ENCODE data around the gene OMA1.

OMA1 gene

DNA sequence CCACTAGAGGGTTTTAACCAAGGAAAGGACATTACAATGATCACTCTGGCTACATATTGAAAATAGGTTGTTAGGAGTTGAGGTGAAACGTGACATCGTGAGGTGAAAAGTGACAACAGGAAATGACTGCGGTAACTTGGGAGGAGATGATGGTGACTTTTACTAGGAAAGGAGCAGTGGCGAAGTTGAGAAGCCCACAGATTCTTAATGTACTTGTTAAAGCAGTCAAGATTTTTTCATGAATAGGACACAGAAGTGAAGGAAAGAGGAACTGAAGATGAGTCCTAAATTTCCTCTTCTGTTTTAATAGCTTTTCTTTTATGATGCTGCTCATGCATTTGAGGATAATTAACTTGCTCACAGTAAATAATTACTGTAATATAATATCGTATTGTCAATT is 59.5 kb downstream of the OMA1 start:
- H3K36me3 ChIP-seq, result peaks cover 23% of the 10 kb centered on the region
- peaks cover 3% of the 10 kb centered on the region in 2 experiments for H3K4me1 ChIP-seq (ENCODE audit: control insufficient read depth in 1 of 2, insufficient read depth in 1 of 2, low read depth in 1 of 2, low read length in 1 of 2)
- TF ChIP-seq, protein P1, sequence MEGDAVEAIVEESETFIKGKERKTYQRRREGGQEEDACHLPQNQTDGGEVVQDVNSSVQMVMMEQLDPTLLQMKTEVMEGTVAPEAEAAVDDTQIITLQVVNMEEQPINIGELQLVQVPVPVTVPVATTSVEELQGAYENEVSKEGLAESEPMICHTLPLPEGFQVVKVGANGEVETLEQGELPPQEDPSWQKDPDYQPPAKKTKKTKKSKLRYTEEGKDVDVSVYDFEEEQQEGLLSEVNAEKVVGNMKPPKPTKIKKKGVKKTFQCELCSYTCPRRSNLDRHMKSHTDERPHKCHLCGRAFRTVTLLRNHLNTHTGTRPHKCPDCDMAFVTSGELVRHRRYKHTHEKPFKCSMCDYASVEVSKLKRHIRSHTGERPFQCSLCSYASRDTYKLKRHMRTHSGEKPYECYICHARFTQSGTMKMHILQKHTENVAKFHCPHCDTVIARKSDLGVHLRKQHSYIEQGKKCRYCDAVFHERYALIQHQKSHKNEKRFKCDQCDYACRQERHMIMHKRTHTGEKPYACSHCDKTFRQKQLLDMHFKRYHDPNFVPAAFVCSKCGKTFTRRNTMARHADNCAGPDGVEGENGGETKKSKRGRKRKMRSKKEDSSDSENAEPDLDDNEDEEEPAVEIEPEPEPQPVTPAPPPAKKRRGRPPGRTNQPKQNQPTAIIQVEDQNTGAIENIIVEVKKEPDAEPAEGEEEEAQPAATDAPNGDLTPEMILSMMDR (IDR thresholded peaks at IDR 0.05), result no peak
- H3K27me3 ChIP-seq, result no peaks in the 10 kb centered on the region
- no peak overlapping the region for H3K4me3 ChIP-seq (ENCODE audit: low read depth in 1 of 2, low read length in 1 of 2)
- H3K9me3 ChIP-seq, result no peaks in the 10 kb centered on the region
- H3K27ac ChIP-seq, result no peak overlapping the region

GRCh38 chr1:58481962-58482361 is 64.6 kb downstream of the OMA1 start:
- Histone ChIP-seq H3K9me3 (no peaks in the 10 kb centered on the region), H3K27ac (no peak overlapping the region), H3K27me3 (no peaks in the 10 kb centered on the region), H3K36me3 (peaks cover 24% of the 10 kb centered on the region), H3K4me1 (ENCODE audit: control insufficient read depth in 1 of 2, insufficient read depth in 1 of 2, low read depth in 1 of 2, low read length in 1 of 2) (peaks cover 3% of the 10 kb centered on the region in 2 experiments), H3K4me3 (ENCODE audit: low read depth in 1 of 2, low read length in 1 of 2) (no peak overlapping the region)
- TF ChIP-seq, protein P1 (IDR thresholded peaks at IDR 0.05), result no peak

- Histone ChIP-seq H3K9me3 (no peaks in the 10 kb centered on the region), H3K36me3 (peaks cover 24% of the 10 kb centered on the region), H3K4me1 (ENCODE audit: control insufficient read depth in 1 of 2, insufficient read depth in 1 of 2, low read depth in 1 of 2, low read length in 1 of 2) (peaks cover 3% of the 10 kb centered on the region in 2 experiments), H3K27ac (no peak overlapping the region), H3K27me3 (no peaks in the 10 kb centered on the region), H3K4me3 (ENCODE audit: low read depth in 1 of 2, low read length in 1 of 2) (no peak overlapping the region)
- TF ChIP-seq, protein P1 (IDR thresholded peaks at IDR 0.05), result no peak
These were observed 66.3 kb downstream of the OMA1 start for GRCh38 chr1:58480191-58480590.

- no peak overlapping the region for H3K27ac ChIP-seq
- no peak overlapping the region for H3K4me3 ChIP-seq (ENCODE audit: low read depth in 1 of 2, low read length in 1 of 2)
- TF ChIP-seq, protein P1 (IDR thresholded peaks at IDR 0.05), result no peak
- H3K4me1 ChIP-seq (ENCODE audit: control insufficient read depth in 1 of 2, insufficient read depth in 1 of 2, low read depth in 1 of 2, low read length in 1 of 2), result no peaks in the 10 kb centered on the region
- H3K9me3 ChIP-seq, result no peaks in the 10 kb centered on the region
- H3K27me3 ChIP-seq, result no peaks in the 10 kb centered on the region
- H3K36me3 ChIP-seq, result peaks cover 10% of the 10 kb centered on the region
These were observed 69.1 kb downstream of the OMA1 start for GRCh38 chr1:58477390-58477789.

DNA sequence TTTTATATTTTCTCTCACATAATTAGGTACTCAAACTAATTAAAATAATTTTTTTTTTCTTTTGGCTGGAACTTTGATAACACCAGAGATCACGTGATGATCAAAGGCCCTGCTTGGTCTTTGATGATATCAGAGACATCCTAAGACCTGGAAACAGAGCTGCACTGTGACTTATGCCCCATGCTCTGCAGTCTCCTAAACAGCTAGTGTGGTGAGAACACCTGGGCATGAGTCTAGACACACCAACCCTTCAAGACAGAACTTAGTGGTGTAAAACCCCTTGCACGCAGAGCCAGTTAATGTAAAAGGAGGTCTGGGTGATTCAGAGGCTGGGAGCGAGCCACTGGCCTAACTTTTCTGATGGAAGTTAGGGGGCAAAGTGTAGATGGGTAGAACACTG is 70.3 kb downstream of the OMA1 start:
- TF ChIP-seq, protein P1 (IDR thresholded peaks at IDR 0.05), result no peak
- Histone ChIP-seq H3K36me3 (peaks cover 10% of the 10 kb centered on the region), H3K27me3 (no peaks in the 10 kb centered on the region), H3K4me1 (ENCODE audit: control insufficient read depth in 1 of 2, insufficient read depth in 1 of 2, low read depth in 1 of 2, low read length in 1 of 2) (no peaks in the 10 kb centered on the region), H3K4me3 (ENCODE audit: low read depth in 1 of 2, low read length in 1 of 2) (no peak overlapping the region), H3K27ac (no peak overlapping the region), H3K9me3 (no peaks in the 10 kb centered on the region)

DNA sequence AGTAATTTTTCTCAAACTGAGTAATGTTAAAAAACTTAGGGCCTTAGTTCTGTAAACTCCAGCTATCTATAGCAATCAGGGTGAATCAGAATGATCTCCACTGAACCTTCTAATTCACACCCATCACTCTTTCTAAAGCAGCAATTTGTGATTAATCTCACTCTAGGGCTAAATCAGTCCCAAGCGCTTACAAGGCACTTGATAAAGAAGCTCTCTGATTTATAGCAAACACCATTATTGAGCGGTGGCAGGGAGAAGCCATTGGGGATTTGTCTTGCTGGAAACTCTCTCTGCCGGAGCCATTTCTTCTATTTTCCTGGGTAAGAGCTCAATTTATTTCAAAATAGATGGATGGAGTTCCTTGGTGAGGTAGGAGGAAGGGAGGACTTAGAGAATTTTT is 77.0 kb downstream of the OMA1 start:
- Histone ChIP-seq H3K27ac (no peak overlapping the region), H3K36me3 (no peaks in the 10 kb centered on the region), H3K4me1 (ENCODE audit: control insufficient read depth in 1 of 2, insufficient read depth in 1 of 2, low read depth in 1 of 2, low read length in 1 of 2) (no peaks in the 10 kb centered on the region), H3K9me3 (no peaks in the 10 kb centered on the region), H3K27me3 (no peaks in the 10 kb centered on the region), H3K4me3 (ENCODE audit: low read depth in 1 of 2, low read length in 1 of 2) (no peak overlapping the region)
- TF ChIP-seq, protein P1 (IDR thresholded peaks at IDR 0.05), result no peak

Data from neutrophil (primary cell).